Lung (tissue), 12 donors: ENCODE results near the gene TTC23. TPM values are rescaled to one million over a fixed set of nuclear protein-coding genes. Genes with fewer than 3 reads are reported as not detected.

Experiments
- ATAC-seq: fragments of 200-7000 bp; cut with Tn5 transposase; one replicate; pipeline ENCODE4 v1.9.1; 2020; ENCODE audit warnings: moderate number of reproducible peaks; ENCODE audit not compliant: insufficient read depth, low FRiP score
- DNase-seq, 3 donors: peaks; one replicate each; pipeline ENCODE4 v3.0.0-alpha.2; 2013 to 2017
- H3K27ac ChIP-seq, 2 donors: one replicate each; pipeline ENCODE4 v1.5.1; 2013; ENCODE audit warnings: mild to moderate bottlenecking in 2 of 2, moderate library complexity in 2 of 2, control low read depth in 1 of 2, inconsistent platforms in 1 of 2, low read depth in 1 of 2, low read length in 1 of 2
- H3K27me3 ChIP-seq, 3 donors: one replicate each; pipeline ENCODE4 v1.5.1; 2013; ENCODE audit warnings: low read length in 2 of 3; ENCODE audit not compliant: control insufficient read depth in 3 of 3, insufficient read depth in 3 of 3
- H3K36me3 ChIP-seq, 4 donors: one replicate each; pipeline ENCODE4 v1.5.1; 2013; ENCODE audit warnings: low read length in 4 of 4, mild to moderate bottlenecking in 1 of 4, moderate library complexity in 1 of 4; ENCODE audit not compliant: control insufficient read depth in 4 of 4, insufficient read depth in 4 of 4
- H3K4me1 ChIP-seq, 5 donors: one replicate each; pipeline ENCODE4 v1.5.1; 2013; ENCODE audit warnings: low read length in 5 of 5, mild to moderate bottlenecking in 2 of 5, moderate library complexity in 1 of 5; ENCODE audit not compliant: control insufficient read depth in 5 of 5, insufficient read depth in 5 of 5
- H3K4me3 ChIP-seq: one replicate; pipeline ENCODE4 v1.5.1; 2013; ENCODE audit warnings: mild to moderate bottlenecking, control low read depth, moderate library complexity
- H3K9ac ChIP-seq, 2 donors: one replicate each; pipeline ENCODE4 v1.5.1; 2013; ENCODE audit warnings: low read length in 2 of 2, control low read depth in 1 of 2; ENCODE audit not compliant: insufficient read depth in 1 of 2
- H3K9me3 ChIP-seq, 4 donors: one replicate each; pipeline ENCODE4 v1.5.1; 2013; ENCODE audit warnings: low read length in 3 of 4, mild to moderate bottlenecking in 1 of 4, moderate library complexity in 1 of 4; ENCODE audit not compliant: control insufficient read depth in 4 of 4, insufficient read depth in 3 of 4
- WGBS, 2 donors: extraction: QIAGEN DNeasy Blood & Tissue Kit; methylation state at CpG; one replicate each; pipeline ENCODE4 v1.1.7; 2013; 5-methylcytosine and 5-hydroxymethylcytosine counted together
- polyA plus RNA-seq, 2 donors: library from polyadenylated mRNA; stranded (reverse); fragments of 200-250 nt; gene quantifications; one replicate each; pipeline ENCODE4 v1.2.1, GENCODE V29; 2013
- total RNA-seq, 2 donors: library from RNA; depleted of rRNA in 1 of 2; stranded (reverse); fragments of >200 nt in 1 of 2; gene quantifications; one replicate each; pipeline ENCODE4 v1.2.1, GENCODE V29; 2014 to 2021
- TF ChIP-seq, protein P1 (sequence below): IDR thresholded peaks from 2 replicates; pipeline ENCODE4 v1.5.1; 2012; ENCODE audit warnings: mild to moderate bottlenecking; ENCODE audit errors: control extremely low read depth, extremely low read depth
- donor health status: control.
- donor health status: control.
- donor health status: Bipolar disorder and iron deficiency.
- donor health status: healthy.
- donor health status: DM: yes; HTN: yes; CAD: no.

Gene TTC23
- total and polyA plus RNA-seq, 4 donors: 6.2 to 48.5 (median 10.6) TPM

DNA sequence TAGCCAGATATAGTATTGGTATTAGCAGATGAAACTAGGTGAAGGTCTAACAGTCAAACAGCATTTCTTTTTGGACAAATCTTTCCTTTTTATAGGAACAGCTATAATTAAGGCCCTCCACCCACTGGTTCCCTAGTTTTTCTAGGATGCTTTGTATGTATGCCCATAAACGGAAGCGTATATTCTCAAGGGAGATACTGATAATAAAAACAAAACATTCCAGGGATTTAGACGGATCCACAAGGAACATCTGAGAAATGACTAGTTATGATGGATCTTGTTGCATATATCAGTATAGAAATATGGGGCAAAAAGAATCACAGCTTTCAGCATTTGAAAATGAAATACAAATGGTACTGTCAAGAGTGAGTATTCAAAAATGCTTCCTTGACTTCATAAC is 24.4 kb upstream of the TTC23 start:
- Histone ChIP-seq H3K36me3 (peaks cover 0 to 4% (median 1%) of the 10 kb centered on the region in 4 donors), H3K9me3 (no peaks in the 10 kb centered on the region), H3K27me3 (no peaks in the 10 kb centered on the region), H3K4me3 (no peak overlapping the region), H3K9ac (no peak overlapping the region), H3K4me1 (no peaks in the 10 kb centered on the region), H3K27ac (no peak overlapping the region)
- TF ChIP-seq, protein P1, sequence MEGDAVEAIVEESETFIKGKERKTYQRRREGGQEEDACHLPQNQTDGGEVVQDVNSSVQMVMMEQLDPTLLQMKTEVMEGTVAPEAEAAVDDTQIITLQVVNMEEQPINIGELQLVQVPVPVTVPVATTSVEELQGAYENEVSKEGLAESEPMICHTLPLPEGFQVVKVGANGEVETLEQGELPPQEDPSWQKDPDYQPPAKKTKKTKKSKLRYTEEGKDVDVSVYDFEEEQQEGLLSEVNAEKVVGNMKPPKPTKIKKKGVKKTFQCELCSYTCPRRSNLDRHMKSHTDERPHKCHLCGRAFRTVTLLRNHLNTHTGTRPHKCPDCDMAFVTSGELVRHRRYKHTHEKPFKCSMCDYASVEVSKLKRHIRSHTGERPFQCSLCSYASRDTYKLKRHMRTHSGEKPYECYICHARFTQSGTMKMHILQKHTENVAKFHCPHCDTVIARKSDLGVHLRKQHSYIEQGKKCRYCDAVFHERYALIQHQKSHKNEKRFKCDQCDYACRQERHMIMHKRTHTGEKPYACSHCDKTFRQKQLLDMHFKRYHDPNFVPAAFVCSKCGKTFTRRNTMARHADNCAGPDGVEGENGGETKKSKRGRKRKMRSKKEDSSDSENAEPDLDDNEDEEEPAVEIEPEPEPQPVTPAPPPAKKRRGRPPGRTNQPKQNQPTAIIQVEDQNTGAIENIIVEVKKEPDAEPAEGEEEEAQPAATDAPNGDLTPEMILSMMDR: no peak
- WGBS, 2 donors: 71 to 89% methylated on average over 3 of the region's 3 CpGs
- no peak for DNase-seq
- ATAC-seq: no peak

DNA sequence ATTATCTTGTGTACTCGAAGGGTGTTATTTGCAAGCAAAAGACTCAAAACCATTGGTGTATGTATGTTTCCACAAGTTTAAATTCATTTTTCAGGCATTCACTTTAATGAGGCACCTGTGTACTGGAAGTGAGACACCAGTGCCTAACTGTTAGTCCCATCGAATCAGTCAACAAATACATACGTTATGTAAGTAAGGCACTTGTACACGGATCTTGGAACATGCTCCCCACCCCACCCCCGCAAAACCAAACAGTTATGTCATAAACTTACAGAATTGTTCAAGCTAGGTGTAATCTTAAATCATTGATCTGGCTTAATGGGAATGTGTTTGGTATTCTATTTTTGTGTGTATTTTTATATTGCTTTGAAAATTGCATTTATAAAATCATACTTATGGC is 19.1 kb upstream of the TTC23 start:
- Histone ChIP-seq H3K9me3 (no peaks in the 10 kb centered on the region), H3K36me3 (peaks cover 0 to 3% (median 0%) of the 10 kb centered on the region in 4 donors), H3K4me1 (peaks cover 0 to 8% (median 0%) of the 10 kb centered on the region in 5 donors), H3K9ac (no peak overlapping the region), H3K4me3 (no peak overlapping the region), H3K27ac (no peak overlapping the region), H3K27me3 (no peaks in the 10 kb centered on the region)
- no peak for ATAC-seq
- WGBS, 2 donors: 71 to 91% methylated on average over 5 of the region's 5 CpGs
- TF ChIP-seq, protein P1: no peak
- no peak for DNase-seq

DNA sequence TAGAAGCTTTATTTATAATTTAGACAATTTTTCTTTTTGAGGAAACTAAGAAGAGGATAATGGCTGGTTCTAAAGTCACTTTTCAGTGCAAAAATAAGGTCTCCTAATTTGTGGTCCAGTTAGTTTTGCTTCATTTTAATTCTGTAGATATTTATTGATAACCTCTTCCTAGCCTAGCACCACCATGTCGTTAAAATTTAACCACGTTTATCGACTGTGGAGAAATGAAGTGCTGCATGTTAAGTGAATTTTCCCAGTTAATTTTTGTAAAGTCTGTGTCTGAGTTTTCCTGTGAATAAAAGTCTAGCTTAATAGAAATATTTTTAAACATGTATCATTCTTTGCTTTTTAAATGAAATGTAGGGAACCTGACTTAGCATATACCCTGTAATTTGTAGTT is 18.6 kb upstream of the TTC23 start:
- WGBS, 2 donors: 85 to 94% methylated on average over 3 of the region's 3 CpGs
- TF ChIP-seq, protein P1: no peak

DNA sequence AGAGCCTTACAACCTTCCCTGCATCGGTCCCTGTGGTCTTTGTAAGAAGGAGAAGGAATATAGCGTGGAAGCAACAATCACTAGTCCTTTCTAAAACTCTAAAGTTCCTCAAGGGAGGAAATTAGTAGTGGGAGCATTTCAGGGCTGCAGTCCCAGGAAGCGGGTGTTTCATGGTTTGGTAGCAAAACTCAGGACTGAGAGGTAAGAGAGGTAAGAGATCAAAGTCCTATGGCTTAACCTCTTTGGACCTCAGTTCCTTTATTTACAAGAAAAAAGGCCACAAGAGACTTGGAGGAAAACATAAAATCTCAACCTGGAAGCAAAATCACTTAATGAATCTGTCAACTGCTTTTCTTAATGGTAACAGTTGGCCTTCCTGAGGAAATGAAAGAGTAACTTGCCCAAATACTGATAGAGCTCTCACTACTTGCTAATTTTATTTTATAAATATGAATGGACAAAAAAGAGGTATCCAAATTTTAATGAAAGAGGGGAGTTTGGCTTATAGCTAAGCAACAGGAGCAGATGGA is 16.2 kb upstream of the TTC23 start:
- Histone ChIP-seq H3K9ac (no peak overlapping the region), H3K36me3 (peaks cover 0 to 6% (median 0%) of the 10 kb centered on the region in 4 donors), H3K4me1 (peaks cover 0 to 8% (median 0%) of the 10 kb centered on the region in 5 donors), H3K9me3 (no peaks in the 10 kb centered on the region), H3K27me3 (no peaks in the 10 kb centered on the region), H3K4me3 (no peak overlapping the region), H3K27ac (no peak overlapping the region)
- DNase-seq (no peak), ATAC-seq (no peak)
- 88 to 97% methylated on average over 3 of the region's 3 CpGs for WGBS, 2 donors
- TF ChIP-seq, protein P1: no peak

More for the DNA sequence above, 18.6 kb upstream of the TTC23 start:
- Histone ChIP-seq H3K27ac (no peak overlapping the region), H3K27me3 (no peaks in the 10 kb centered on the region), H3K4me3 (no peak overlapping the region), H3K4me1 (peaks cover 0 to 8% (median 0%) of the 10 kb centered on the region in 5 donors), H3K36me3 (peaks cover 0 to 4% (median 0%) of the 10 kb centered on the region in 4 donors), H3K9ac (no peak overlapping the region), H3K9me3 (no peaks in the 10 kb centered on the region)
- ATAC-seq: no peak
- DNase-seq: no peak
